ENCODE measurements around the gene MICAL2. TPM values are rescaled to one million over a fixed set of nuclear protein-coding genes. Genes with fewer than 3 reads are reported as not detected.

The MICAL2 gene
- total RNA-seq, 1 experiment from 2014 or later, result 151 TPM

- CTCF ChIA-PET, result interaction anchor here (0.7 to 1.2 kb wide), 3 partner anchors 31 to 969 kb away, joined by 3 to 4 read pairs (median 4); no protein-coding TSS in a partner anchor
- TF ChIP-seq CTCF (IDR thresholded peaks at IDR 0.05; ENCODE audit: unreplicated experiment), result no peak
- no TSS peak for BruUV-seq (replicated peaks)
- Mint-ChIP-seq H3K27me3 (ENCODE audit: insufficient read depth, unreplicated experiment) (no peaks in the 10 kb centered on the region), H3K36me3 (ENCODE audit: insufficient read depth, unreplicated experiment) (peaks cover 23% of the 10 kb centered on the region), H3K4me1 (ENCODE audit: insufficient read depth, unreplicated experiment) (peaks cover 19% of the 10 kb centered on the region), H3K9me3 (ENCODE audit: unreplicated experiment) (no peaks in the 10 kb centered on the region), H3K4me3 (ENCODE audit: unreplicated experiment) (no peak overlapping the region), H3K27ac (ENCODE audit: low read depth, unreplicated experiment) (no peak overlapping the region)
- DNase-seq (ENCODE audit: unreplicated experiment), result no peak
- intact Hi-C loops (cut with micrococcal nuclease), result no loop called here
- POLR2A ChIA-PET, result interaction anchor here (1.0 to 1.3 kb wide), 2 partner anchors 13 to 16 kb away, joined by 3 to 4 read pairs; no protein-coding TSS in a partner anchor
Measured at GRCh38 chr11:12150831-12151382, 40.5 kb downstream of the MICAL2 start.

GRCh38 chr11:12152321-12152720 lies 41.9 kb downstream of the MICAL2 start:
- Mint-ChIP-seq H3K36me3 (ENCODE audit: insufficient read depth, unreplicated experiment) (peaks cover 27% of the 10 kb centered on the region), H3K9me3 (ENCODE audit: unreplicated experiment) (no peaks in the 10 kb centered on the region), H3K4me3 (ENCODE audit: unreplicated experiment) (no peak overlapping the region), H3K27ac (ENCODE audit: low read depth, unreplicated experiment) (peak overlapping the region; percentile 46), H3K4me1 (ENCODE audit: insufficient read depth, unreplicated experiment) (peaks cover 19% of the 10 kb centered on the region), H3K27me3 (ENCODE audit: insufficient read depth, unreplicated experiment) (no peaks in the 10 kb centered on the region)
- intact Hi-C loops (cut with micrococcal nuclease), result no loop called here
- BruUV-seq (replicated peaks), result no TSS peak
- CTCF ChIA-PET, result interaction anchor here (0.7 kb wide), 1 partner anchor 65 kb away, joined by 5 read pairs; no protein-coding TSS in a partner anchor
- no peak for TF ChIP-seq CTCF (IDR thresholded peaks at IDR 0.05; ENCODE audit: unreplicated experiment)
- POLR2A ChIA-PET, result interaction anchor here (2.5 kb wide), 1 partner anchor 12 kb away, joined by 6 read pairs; no protein-coding TSS in a partner anchor
- no peak for DNase-seq (ENCODE audit: unreplicated experiment)

- intact Hi-C loops (cut with micrococcal nuclease), result loop anchor here (5.0 kb wide), 1 partner anchor 127 kb away; no protein-coding TSS in a partner anchor
Measured at GRCh38 chr11:12154871-12155668, 44.7 kb downstream of the MICAL2 start.

More at GRCh38 chr11:12154871-12155668, 44.7 kb downstream of the MICAL2 start:
- BruUV-seq (replicated peaks), result no TSS peak
- Mint-ChIP-seq H3K36me3 (ENCODE audit: insufficient read depth, unreplicated experiment) (peaks cover 21% of the 10 kb centered on the region), H3K27ac (ENCODE audit: low read depth, unreplicated experiment) (no peak overlapping the region), H3K9me3 (ENCODE audit: unreplicated experiment) (no peaks in the 10 kb centered on the region), H3K27me3 (ENCODE audit: insufficient read depth, unreplicated experiment) (no peaks in the 10 kb centered on the region), H3K4me3 (ENCODE audit: unreplicated experiment) (no peak overlapping the region), H3K4me1 (ENCODE audit: insufficient read depth, unreplicated experiment) (peaks cover 10% of the 10 kb centered on the region)
- POLR2A ChIA-PET, result no interaction called here
- no peak for DNase-seq (ENCODE audit: unreplicated experiment)
- TF ChIP-seq CTCF (IDR thresholded peaks at IDR 0.05; ENCODE audit: unreplicated experiment), result no peak
- CTCF ChIA-PET, result no interaction called here

Data from MCF 10A (cell line).